ENCODE results near the gene ADGRL3. TPM values are rescaled to one million over a fixed set of nuclear protein-coding genes. Genes with fewer than 3 reads are reported as not detected.

Gene ADGRL3
- total RNA-seq, 1 donor from 2014 or later = 44.8 TPM

- no peak for TF ChIP-seq CTCF (IDR thresholded peaks at IDR 0.05; ENCODE audit: unreplicated experiment)
- DNase-seq (ENCODE audit: low spot score) = peak; percentile 59
- peaks cover 4% of the 10 kb centered on the region for H3K4me1 Mint-ChIP-seq (ENCODE audit: unreplicated experiment)
- H3K4me3 Mint-ChIP-seq (ENCODE audit: unreplicated experiment) = no peak overlapping the region
- no peaks in the 10 kb centered on the region for H3K36me3 Mint-ChIP-seq (ENCODE audit: low read depth, unreplicated experiment)
- no peaks in the 10 kb centered on the region for H3K27me3 Mint-ChIP-seq (ENCODE audit: unreplicated experiment)
- no peaks in the 10 kb centered on the region for H3K9me3 Mint-ChIP-seq (ENCODE audit: unreplicated experiment)
- no peak overlapping the region for H3K27ac Mint-ChIP-seq (ENCODE audit: unreplicated experiment)
Observed at GRCh38 chr4:61517144-61517543, 317.0 kb downstream of the ADGRL3 start.

GRCh38 chr4:61520166-61520565 is 320.0 kb downstream of the ADGRL3 start:
- TF ChIP-seq CTCF (IDR thresholded peaks at IDR 0.05; ENCODE audit: unreplicated experiment) = no peak
- no peaks in the 10 kb centered on the region for H3K27me3 Mint-ChIP-seq (ENCODE audit: unreplicated experiment)
- H3K36me3 Mint-ChIP-seq (ENCODE audit: low read depth, unreplicated experiment) = no peaks in the 10 kb centered on the region
- H3K4me3 Mint-ChIP-seq (ENCODE audit: unreplicated experiment) = no peak overlapping the region
- DNase-seq (ENCODE audit: low spot score) = no peak
- H3K27ac Mint-ChIP-seq (ENCODE audit: unreplicated experiment) = no peak overlapping the region
- H3K9me3 Mint-ChIP-seq (ENCODE audit: unreplicated experiment) = no peaks in the 10 kb centered on the region
- peaks cover under 1% of the 10 kb centered on the region for H3K4me1 Mint-ChIP-seq (ENCODE audit: unreplicated experiment)

- Mint-ChIP-seq H3K4me1 (ENCODE audit: unreplicated experiment) (no peaks in the 10 kb centered on the region), H3K27ac (ENCODE audit: unreplicated experiment) (no peak overlapping the region), H3K9me3 (ENCODE audit: unreplicated experiment) (no peaks in the 10 kb centered on the region), H3K27me3 (ENCODE audit: unreplicated experiment) (no peaks in the 10 kb centered on the region), H3K36me3 (ENCODE audit: low read depth, unreplicated experiment) (no peaks in the 10 kb centered on the region), H3K4me3 (ENCODE audit: unreplicated experiment) (no peak overlapping the region)
- no peak for TF ChIP-seq CTCF (IDR thresholded peaks at IDR 0.05; ENCODE audit: unreplicated experiment)
- no peak for DNase-seq (ENCODE audit: low spot score)
Observed at GRCh38 chr4:61520681-61521160, 320.6 kb downstream of the ADGRL3 start.

- Mint-ChIP-seq H3K27ac (ENCODE audit: unreplicated experiment) (no peak overlapping the region), H3K27me3 (ENCODE audit: unreplicated experiment) (no peaks in the 10 kb centered on the region), H3K9me3 (ENCODE audit: unreplicated experiment) (no peaks in the 10 kb centered on the region), H3K4me1 (ENCODE audit: unreplicated experiment) (no peaks in the 10 kb centered on the region), H3K36me3 (ENCODE audit: low read depth, unreplicated experiment) (no peaks in the 10 kb centered on the region), H3K4me3 (ENCODE audit: unreplicated experiment) (no peak overlapping the region)
- TF ChIP-seq CTCF (IDR thresholded peaks at IDR 0.05; ENCODE audit: unreplicated experiment) = no peak
- no peak for DNase-seq (ENCODE audit: low spot score)
Observed at GRCh38 chr4:61521451-61521850, 321.3 kb downstream of the ADGRL3 start.

GRCh38 chr4:61522312-61522711 is 322.2 kb downstream of the ADGRL3 start:
- no peak overlapping the region for H3K27ac Mint-ChIP-seq (ENCODE audit: unreplicated experiment)
- H3K27me3 Mint-ChIP-seq (ENCODE audit: unreplicated experiment) = no peaks in the 10 kb centered on the region
- no peak for TF ChIP-seq CTCF (IDR thresholded peaks at IDR 0.05; ENCODE audit: unreplicated experiment)
- no peak overlapping the region for H3K4me3 Mint-ChIP-seq (ENCODE audit: unreplicated experiment)
- no peaks in the 10 kb centered on the region for H3K4me1 Mint-ChIP-seq (ENCODE audit: unreplicated experiment)
- DNase-seq (ENCODE audit: low spot score) = no peak
- H3K36me3 Mint-ChIP-seq (ENCODE audit: low read depth, unreplicated experiment) = no peaks in the 10 kb centered on the region
- H3K9me3 Mint-ChIP-seq (ENCODE audit: unreplicated experiment) = no peaks in the 10 kb centered on the region

All from endothelial cell (in vitro differentiated cells).